Kasumi-1 (cell line): ENCODE measurements around the gene HEY2.
"Not testable (repeated sequence)": the region's sequence is repeated elsewhere in the genome, so short reads cannot be mapped to it uniquely, and the experiment has no call there.

ENCODE experiments used
- DNase-seq, 2 experiments: peaks; one replicate each; lab custom pipeline; 2025; lab: John Stamatoyannopoulos, UW

Gene HEY2

GRCh38 chr6:125795301-125795700 lies 45.9 kb downstream of the HEY2 start:
- DNase-seq, result no peak

GRCh38 chr6:125797120-125797885 lies 47.9 kb downstream of the HEY2 start:
- no peak for DNase-seq

- no peak for DNase-seq
Measured at GRCh38 chr6:125797886-125798444, 48.5 kb downstream of the HEY2 start.

GRCh38 chr6:125798734-125799508 lies 49.5 kb downstream of the HEY2 start:
- peak; percentile 70 to 80 for DNase-seq

GRCh38 chr6:125802383-125802782 lies 53.0 kb downstream of the HEY2 start:
- no peak for DNase-seq

- DNase-seq, result peak; percentile 48 to 54
Measured at GRCh38 chr6:125802943-125803377, 53.5 kb downstream of the HEY2 start.

GRCh38 chr6:125804264-125804663 lies 54.8 kb downstream of the HEY2 start:
- no peak for DNase-seq

- DNase-seq, result not testable (repeated sequence)
Measured at GRCh38 chr6:125804866-125805425, 55.5 kb downstream of the HEY2 start.

- no peak for DNase-seq
Measured at GRCh38 chr6:125806813-125807212, 57.4 kb downstream of the HEY2 start.

- no peak for DNase-seq
Measured at GRCh38 chr6:125807293-125807692, 57.9 kb downstream of the HEY2 start.

GRCh38 chr6:125808060-125808459 lies 58.6 kb downstream of the HEY2 start:
- no peak for DNase-seq

- DNase-seq, result no peak
Measured at GRCh38 chr6:125808591-125808990, 59.2 kb downstream of the HEY2 start.

GRCh38 chr6:125809570-125810170 lies 60.2 kb downstream of the HEY2 start:
- DNase-seq, result no peak

- DNase-seq, result no peak
Measured at GRCh38 chr6:125810445-125810844, 61.0 kb downstream of the HEY2 start.
